H1 (cell line): ENCODE measurements around the gene IGSF5. TPM values are rescaled to one million over a fixed set of nuclear protein-coding genes. Genes with fewer than 3 reads are reported as not detected.

ENCODE experiments used
- CTCF ChIA-PET: fragments of 300-600 bp; sonication (Branson Sonifier 250); formaldehyde crosslinking; loops from one replicate; lab custom pipeline; 2021; ENCODE audit not compliant: partially characterized antibody; lab: Charles Lee
- POLR2A ChIA-PET: fragments of 300-600 bp; sonication (Branson Sonifier 250); formaldehyde crosslinking; loops from one replicate; lab custom pipeline; 2021; ENCODE audit warnings: inconsistent platforms; ENCODE audit not compliant: partially characterized antibody; lab: Charles Lee
- DNase-seq, 2 experiments: peaks; one replicate each; pipeline versions ENCODE4 v3.0.0 to v3.0.0-alpha.2; 2010 to 2022; ENCODE audit warnings: low spot score in 2 of 2, low read depth in 1 of 2, mixed read lengths in 1 of 2
- FAIRE-seq: peaks from 2 replicates; lab custom pipeline; 2011; peaks lifted over from hg19 to GRCh38; lab: Jason Lieb, UNC
- H2AFZ ChIP-seq: 2 replicates; pipeline ENCODE4 v1.8.1; 2012; ENCODE audit warnings: low read length, inconsistent platforms
- H2AK5ac ChIP-seq: 2 replicates; pipeline ENCODE4 v1.6.1; 2013; ENCODE audit warnings: low read depth, low read length
- H2BK120ac ChIP-seq: replicated peaks from 2 replicates; pipeline ENCODE3; 2013; ENCODE audit warnings: low read depth, low read length, inconsistent platforms
- H2BK12ac ChIP-seq: 2 replicates; pipeline ENCODE4 v1.6.1; 2013; ENCODE audit warnings: low read depth, low read length
- H2BK15ac ChIP-seq: 2 replicates; pipeline ENCODE4 v1.6.1; 2013; ENCODE audit warnings: low read length
- H2BK20ac ChIP-seq: 2 replicates; pipeline ENCODE4 v1.6.1; 2013; ENCODE audit warnings: low read length
- H2BK5ac ChIP-seq: 2 replicates; pipeline ENCODE4 v1.6.1; 2013; ENCODE audit warnings: low read depth, low read length
- H3K14ac ChIP-seq: 2 replicates; pipeline ENCODE4 v1.6.1; 2013; ENCODE audit warnings: inconsistent platforms; ENCODE audit not compliant: insufficient read length
- H3K18ac ChIP-seq: 2 replicates; pipeline ENCODE4 v1.6.1; 2013; ENCODE audit warnings: low read length; ENCODE audit errors: extremely low read depth
- H3K23ac ChIP-seq: 2 replicates; pipeline ENCODE4 v1.6.1; 2013; ENCODE audit warnings: inconsistent platforms; ENCODE audit not compliant: insufficient read length
- H3K23me2 ChIP-seq: 2 replicates; pipeline ENCODE4 v1.6.1; 2013; ENCODE audit warnings: low read depth, low read length
- H3K27ac ChIP-seq: 2 replicates; pipeline ENCODE4 v1.6.1; 2011; ENCODE audit warnings: low read depth, low read length, inconsistent platforms
- H3K27me3 ChIP-seq, 4 experiments: replicated peaks in 1 of 4; 1 replicate in 1 of 4; 2 replicates in 3 of 4; pipeline versions ENCODE4 v1.6.1 to v1.8.1; 2011 to 2013; ENCODE audit warnings: low read length in 3 of 4, mild to moderate bottlenecking in 3 of 4, inconsistent platforms in 2 of 4, mixed read lengths in 2 of 4, moderate library complexity in 1 of 4; ENCODE audit not compliant: control insufficient read depth in 3 of 4, insufficient read depth in 3 of 4; ENCODE audit errors: extremely low read depth in 1 of 4
- H3K36me3 ChIP-seq, 4 experiments: 2 replicates each; pipeline versions ENCODE4 v1.6.1 to v1.8.1; 2011 to 2013; ENCODE audit warnings: mild to moderate bottlenecking in 4 of 4, low read length in 3 of 4, moderate library complexity in 2 of 4, control low read depth in 1 of 4, inconsistent platforms in 1 of 4; ENCODE audit not compliant: insufficient read depth in 4 of 4, control insufficient read depth in 2 of 4
- H3K4ac ChIP-seq: replicated peaks from 2 replicates; pipeline ENCODE3; 2013; ENCODE audit warnings: low read length, low read depth, mixed read lengths, inconsistent platforms; ENCODE audit not compliant: insufficient read length
- H3K4me1 ChIP-seq, 4 experiments: replicated peaks in 1 of 4; 1 replicate in 1 of 4; 2 replicates in 3 of 4; pipeline versions ENCODE4 v1.6.1 to v1.8.1; 2011 to 2013; ENCODE audit warnings: low read length in 3 of 4, inconsistent platforms in 2 of 4, mixed read lengths in 1 of 4; ENCODE audit not compliant: insufficient read depth in 4 of 4, control insufficient read depth in 3 of 4
- H3K4me2 ChIP-seq, 2 experiments: 2 replicates each; pipeline versions ENCODE4 v1.6.1 to v1.8.1; 2011 to 2013; ENCODE audit warnings: low read depth in 2 of 2, low read length in 2 of 2, control low read depth in 1 of 2, inconsistent platforms in 1 of 2, mild to moderate bottlenecking in 1 of 2; ENCODE audit not compliant: insufficient read depth in 1 of 2
- H3K4me3 ChIP-seq, 4 experiments: fragments of 200-600, 300-600 bp in 1 of 4; sonication (generic), shearing (Covaris generic), sonication (Bioruptor Twin) in 1 of 4; 2 replicates each; pipeline versions ENCODE4 v1.5.1 to v1.8.1; 2011 to 2016; ENCODE audit warnings: low read length in 4 of 4, low read depth in 3 of 4, control low read depth in 2 of 4, inconsistent platforms in 2 of 4, mild to moderate bottlenecking in 2 of 4, mixed read lengths in 1 of 4, moderate library complexity in 1 of 4; ENCODE audit not compliant: insufficient read depth in 2 of 4; ENCODE audit errors: extremely low read depth in 1 of 4
- H3K56ac ChIP-seq: replicated peaks from 2 replicates; pipeline ENCODE3; 2013; ENCODE audit warnings: low read depth, mild to moderate bottlenecking, mixed read lengths, low read length, inconsistent platforms; ENCODE audit not compliant: insufficient read length
- H3K79me1 ChIP-seq: 2 replicates; pipeline ENCODE4 v1.6.1; 2013; ENCODE audit warnings: low read depth, low read length, control low read depth
- H3K79me2 ChIP-seq, 2 experiments: 2 replicates each; pipeline versions ENCODE4 v1.6.1 to v1.8.1; 2012 to 2013; ENCODE audit warnings: low read length in 2 of 2, mild to moderate bottlenecking in 2 of 2, inconsistent platforms in 1 of 2; ENCODE audit not compliant: insufficient read depth in 2 of 2, control insufficient read depth in 1 of 2
- H3K9ac ChIP-seq, 4 experiments: replicated peaks in 1 of 4; 1 replicate in 1 of 4; 2 replicates in 3 of 4; pipeline versions ENCODE4 v1.6.1 to v1.8.1; 2011 to 2013; ENCODE audit warnings: low read depth in 3 of 4, low read length in 3 of 4, control low read depth in 2 of 4, mild to moderate bottlenecking in 2 of 4, moderate library complexity in 2 of 4, inconsistent platforms in 1 of 4; ENCODE audit errors: extremely low read depth in 1 of 4
- H3K9me3 ChIP-seq, 2 experiments: 2 replicates each; pipeline versions ENCODE4 v1.6.1 to v1.8.1; 2012 to 2013; ENCODE audit warnings: mild to moderate bottlenecking in 2 of 2, moderate library complexity in 2 of 2, control low read depth in 1 of 2, inconsistent platforms in 1 of 2, low read depth in 1 of 2, low read length in 1 of 2, mixed read lengths in 1 of 2; ENCODE audit not compliant: insufficient read depth in 2 of 2
- H4K20me1 ChIP-seq, 2 experiments: replicated peaks in 1 of 2; 2 replicates each; pipeline versions ENCODE3 to v1.8.1; 2011 to 2013; ENCODE audit warnings: inconsistent platforms in 2 of 2, low read length in 2 of 2, mild to moderate bottlenecking in 1 of 2; ENCODE audit not compliant: insufficient read depth in 2 of 2, control insufficient read depth in 1 of 2
- H4K5ac ChIP-seq: 2 replicates; pipeline ENCODE4 v1.6.1; 2013; ENCODE audit warnings: low read length, low read depth, mixed read lengths, inconsistent platforms; ENCODE audit not compliant: insufficient read length
- H4K8ac ChIP-seq: 2 replicates; pipeline ENCODE4 v1.8.0; 2013; ENCODE audit warnings: mild to moderate bottlenecking, moderate library complexity, low read length, inconsistent platforms; ENCODE audit not compliant: insufficient read depth; ENCODE audit errors: extremely low read depth
- H4K91ac ChIP-seq: replicated peaks from 2 replicates; pipeline ENCODE3; 2013; ENCODE audit warnings: low read length, mixed read lengths, inconsistent platforms; ENCODE audit not compliant: insufficient read length
- CBX8 ChIP-seq: fragments of 300-800, 300-1000 bp; sonication (generic); IDR thresholded peaks from 2 replicates; pipeline ENCODE4 v1.7.1; 2016; ENCODE audit warnings: low read depth, low read length, borderline replicate concordance
- CHD2 ChIP-seq: IDR thresholded peaks from 2 replicates; pipeline ENCODE4 v1.6.1; 2012; ENCODE audit warnings: low read length, improper control_type of control experiment
- FOSL1 ChIP-seq: IDR thresholded peaks from 2 replicates; pipeline ENCODE4 v1.6.1; 2011; ENCODE audit warnings: mild to moderate bottlenecking, low read depth, low read length, moderate library complexity; ENCODE audit not compliant: insufficient read depth
- RNF2 ChIP-seq: fragments of 200-900, 300-1000 bp; sonication (generic); IDR thresholded peaks from 2 replicates; pipeline ENCODE4 v1.7.1; 2016; ENCODE audit warnings: borderline replicate concordance, low read depth, mild to moderate bottlenecking, antibody characterized with exemption, low read length; ENCODE audit not compliant: poor library complexity, severe bottlenecking; ENCODE audit errors: missing control alignments
- RXRA ChIP-seq: IDR thresholded peaks from 2 replicates; pipeline ENCODE4 v1.6.1; 2011; ENCODE audit warnings: low read depth, mild to moderate bottlenecking, low read length, moderate library complexity; ENCODE audit not compliant: insufficient read depth
- SIN3A ChIP-seq, 2 experiments: IDR thresholded peaks in 1 of 2; conservative IDR thresholded peaks in 1 of 2; 2 replicates each; pipeline ENCODE4 v1.6.1; 2011 to 2012; ENCODE audit warnings: low read length in 2 of 2, improper control_type of control experiment in 1 of 2, low read depth in 1 of 2, mild to moderate bottlenecking in 1 of 2
- SRF ChIP-seq: IDR thresholded peaks from 2 replicates; pipeline ENCODE4 v1.6.1; 2011; ENCODE audit warnings: mild to moderate bottlenecking, low read depth, low read length, moderate library complexity
- WGBS, 2 experiments: shearing (Covaris generic) in 1 of 2; methylation state at CpG; one replicate each; pipeline versions ENCODE4 v1.1.6 to v1.1.7; 2013 to 2015; ENCODE audit warnings: low lambda C conversion rate in 2 of 2, mixed read lengths in 2 of 2, inconsistent platforms in 1 of 2, low coverage in 1 of 2, missing lambda C conversion rate in 1 of 2; ENCODE audit not compliant: insufficient replicate concordance in 2 of 2, insufficient coverage in 1 of 2, insufficient read length in 1 of 2; ENCODE audit errors: extremely low coverage in 1 of 2, missing lambda C conversion rate in 1 of 2; 5-methylcytosine and 5-hydroxymethylcytosine counted together
- polyA plus RNA-seq, 7 experiments: library from polyadenylated mRNA; depleted of rRNA in 3 of 7; stranded (reverse) in 5 of 7; unstranded in 2 of 7; fragments of >200 nt in 5 of 7; fragments of 200-250 nt in 2 of 7; gene quantifications; 1 replicate in 5 of 7; 2 replicates in 1 of 7; 4 replicates in 1 of 7; pipeline versions ENCODE4 v1.2.1 to v1.2.3, GENCODE V29; 2011 to 2013; ENCODE audit warnings: missing spikeins in 2 of 7, mixed read lengths in 2 of 7
- total RNA-seq: library from RNA; stranded (reverse); fragmentation: NEBNext Ultra II Directional; extraction: Animal tissue kit (Norgen Biotek cat#: 25700); gene quantifications from 2 replicates; pipeline ENCODE4 v1.2.1, GENCODE V29; 2021

IGSF5 gene
- total and polyA plus RNA-seq, 2 of the 8 experiments (the other 6 are each of a cell fraction or from before 2014, with no cell fraction given) = 4.4 to 5.4 TPM

- H3K36me3 ChIP-seq = no peaks in the 10 kb centered on the region; a peak in 1 of 8 replicates
- H3K14ac ChIP-seq = no peak overlapping the region
- no peaks in the 10 kb centered on the region for H3K23me2 ChIP-seq
- no peak overlapping the region for H3K27ac ChIP-seq
- H3K4me3 ChIP-seq = no peak overlapping the region
- H3K79me1 ChIP-seq = no peaks in the 10 kb centered on the region
- H3K79me2 ChIP-seq = no peaks in the 10 kb centered on the region
- H3K4me1 ChIP-seq = no peaks in the 10 kb centered on the region
- H2BK5ac ChIP-seq = no peak overlapping the region
- H3K27me3 ChIP-seq = no peaks in the 10 kb centered on the region
- no peak overlapping the region for H3K18ac ChIP-seq
- no peaks in the 10 kb centered on the region; a peak in 1 of 4 replicates for H3K9me3 ChIP-seq
- WGBS, 2 experiments = 95% methylated on average over 2 of the region's 2 CpGs; no CpG with 5 or more reads in 1 of the 2 experiments
- no peak overlapping the region for H2BK15ac ChIP-seq
- no peak for DNase-seq
- H4K20me1 ChIP-seq = no peaks in the 10 kb centered on the region
- TF ChIP-seq RNF2 = no peak
- no peak for TF ChIP-seq CHD2
- no peak for TF ChIP-seq CBX8
- TF ChIP-seq SIN3A (conservative IDR thresholded peaks at IDR 0.05 in 1 of 2, IDR thresholded peaks at IDR 0.05 in 1 of 2; ENCODE audit: low read depth in 1 of 2, low read length in 2 of 2) = no peak
- no peak for TF ChIP-seq RXRA
- no peak for TF ChIP-seq SRF
- TF ChIP-seq FOSL1 = no peak
- H3K56ac ChIP-seq = no peak overlapping the region
- no peak overlapping the region for H2BK120ac ChIP-seq
- no peak overlapping the region for H3K4me2 ChIP-seq
- H2BK12ac ChIP-seq = no peak overlapping the region
- no peak overlapping the region for H4K91ac ChIP-seq
- no peak overlapping the region for H4K5ac ChIP-seq
- H2AK5ac ChIP-seq = no peak overlapping the region
- CTCF ChIA-PET = no interaction called here
- no peak overlapping the region for H3K4ac ChIP-seq
- POLR2A ChIA-PET = no interaction called here
- no peak overlapping the region for H3K9ac ChIP-seq
- H2AFZ ChIP-seq = no peak overlapping the region
- no peak overlapping the region for H2BK20ac ChIP-seq
- no peak overlapping the region for H3K23ac ChIP-seq
- no peak overlapping the region for H4K8ac ChIP-seq
- no peak for FAIRE-seq
Observed at GRCh38 chr21:39818557-39818956, 73.6 kb downstream of the IGSF5 start.
